Activated T-helper 9 cell treated with anti-CD3 and anti-CD28 coated beads, Interleukin-2, amount 50 U/mL, for 16 hours (primary cell): ENCODE measurements around the gene RNFT2.
"Not testable (repeated sequence)": the region's sequence is repeated elsewhere in the genome, so short reads cannot be mapped to it uniquely, and the experiment has no call there.

Source experiments
- DNase-seq: peaks from one replicate; pipeline ENCODE4 v3.0.0-alpha.2; 2020; ENCODE audit warnings: low read depth

RNFT2 gene

GRCh38 chr12:116798719-116799118 is 60.6 kb downstream of the RNFT2 start:
- DNase-seq: no peak

GRCh38 chr12:116799955-116800354 is 61.8 kb downstream of the RNFT2 start:
- DNase-seq: no peak

DNA sequence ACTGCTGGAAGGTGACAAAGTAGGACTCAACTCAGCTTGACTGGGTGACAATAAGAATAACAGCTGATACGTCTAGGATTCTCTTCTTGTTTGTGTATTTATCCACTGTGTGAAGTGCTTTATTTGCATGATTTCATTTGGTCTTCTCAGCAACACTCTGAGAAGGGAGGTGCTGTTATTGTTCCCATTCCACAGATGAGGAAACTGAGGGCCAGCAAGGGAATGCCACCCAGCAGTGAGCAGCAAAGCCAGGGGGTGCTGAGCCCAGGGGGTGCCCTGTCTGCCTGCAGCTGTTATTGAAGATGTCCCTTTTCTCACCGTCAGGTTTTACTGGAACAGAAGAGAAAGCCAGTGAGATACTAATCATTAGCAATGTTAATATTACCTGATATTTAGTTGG is 62.8 kb downstream of the RNFT2 start:
- no peak for DNase-seq

- DNase-seq: no peak
Observed at GRCh38 chr12:116802018-116802417, 63.9 kb downstream of the RNFT2 start.

DNA sequence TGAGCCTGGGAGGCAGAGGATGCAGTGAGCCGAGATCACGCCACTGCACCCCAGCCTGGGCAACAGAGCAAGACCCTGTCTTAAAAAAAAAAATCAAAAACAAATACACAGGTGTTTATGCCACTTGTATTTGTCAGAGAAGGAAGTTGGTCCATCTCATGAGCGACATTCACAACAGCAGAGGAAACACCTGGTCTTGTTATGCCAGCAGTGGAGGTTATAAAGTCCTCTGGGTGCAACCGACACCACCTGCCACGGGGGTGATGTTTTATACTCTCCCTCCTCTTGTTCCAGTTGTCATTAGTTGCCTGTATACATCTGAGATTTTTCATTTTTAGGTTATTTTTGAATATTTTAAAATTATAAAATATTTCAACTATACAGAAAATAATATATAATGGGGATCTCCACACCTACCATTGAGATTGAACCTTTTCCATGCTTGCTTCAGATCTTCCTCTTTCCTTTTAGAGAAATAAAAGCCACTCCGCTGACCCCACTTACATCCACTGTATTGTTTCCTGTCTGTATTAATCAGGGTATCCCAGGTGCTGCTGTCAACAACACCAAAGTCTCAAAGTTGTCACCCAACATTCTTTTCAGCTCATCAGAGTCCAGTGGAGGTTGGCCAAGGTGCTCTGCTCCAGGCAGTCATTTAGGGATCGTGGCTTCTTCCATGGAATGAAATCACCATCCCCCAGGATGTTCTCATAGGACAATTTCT is 65.1 kb downstream of the RNFT2 start:
- DNase-seq: no peak

GRCh38 chr12:116804051-116804450 is 65.9 kb downstream of the RNFT2 start:
- DNase-seq: no peak

GRCh38 chr12:116806845-116807440 is 68.8 kb downstream of the RNFT2 start:
- DNase-seq: no peak

DNA sequence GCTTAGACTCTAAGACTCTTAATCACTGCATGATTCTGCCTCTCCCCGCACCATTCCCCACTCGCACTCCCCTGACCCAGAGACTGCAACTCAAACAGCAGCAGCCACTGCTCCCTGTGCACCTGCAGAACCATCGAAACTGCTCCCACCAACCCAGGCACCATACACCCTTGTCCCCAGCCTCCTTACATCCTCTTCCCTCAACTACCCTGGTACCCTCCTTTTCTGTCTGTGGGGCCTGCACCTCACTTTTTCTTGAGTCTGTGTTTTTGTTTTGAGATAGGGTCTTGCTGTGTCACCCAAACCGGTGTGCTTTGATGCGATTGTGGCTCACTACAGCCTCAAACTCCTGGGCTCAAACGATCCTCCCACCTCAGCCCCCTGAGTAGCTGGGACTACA is 69.4 kb downstream of the RNFT2 start:
- no peak for DNase-seq

- DNase-seq: no peak
Observed at GRCh38 chr12:116808113-116809105, 70.3 kb downstream of the RNFT2 start.

DNA sequence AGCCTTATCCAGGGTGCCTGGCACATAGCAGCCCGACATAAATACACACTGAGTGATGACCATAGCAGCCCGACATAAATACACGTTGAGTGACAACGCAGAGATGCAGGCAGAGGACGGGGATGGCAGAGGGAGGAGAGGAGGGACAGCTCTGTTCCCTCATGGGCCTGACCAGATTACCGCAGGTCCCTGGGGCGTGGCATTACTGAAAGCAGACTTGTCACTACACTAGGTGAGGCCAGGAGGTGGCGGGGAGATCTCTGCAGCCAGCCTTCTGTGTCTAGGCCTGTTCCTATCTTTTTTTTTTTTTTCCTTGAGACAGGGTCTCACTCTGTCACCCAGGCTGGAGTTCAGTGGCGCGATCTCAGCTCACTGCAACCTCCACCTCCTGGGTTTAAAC is 74.1 kb downstream of the RNFT2 start:
- no peak for DNase-seq

DNA sequence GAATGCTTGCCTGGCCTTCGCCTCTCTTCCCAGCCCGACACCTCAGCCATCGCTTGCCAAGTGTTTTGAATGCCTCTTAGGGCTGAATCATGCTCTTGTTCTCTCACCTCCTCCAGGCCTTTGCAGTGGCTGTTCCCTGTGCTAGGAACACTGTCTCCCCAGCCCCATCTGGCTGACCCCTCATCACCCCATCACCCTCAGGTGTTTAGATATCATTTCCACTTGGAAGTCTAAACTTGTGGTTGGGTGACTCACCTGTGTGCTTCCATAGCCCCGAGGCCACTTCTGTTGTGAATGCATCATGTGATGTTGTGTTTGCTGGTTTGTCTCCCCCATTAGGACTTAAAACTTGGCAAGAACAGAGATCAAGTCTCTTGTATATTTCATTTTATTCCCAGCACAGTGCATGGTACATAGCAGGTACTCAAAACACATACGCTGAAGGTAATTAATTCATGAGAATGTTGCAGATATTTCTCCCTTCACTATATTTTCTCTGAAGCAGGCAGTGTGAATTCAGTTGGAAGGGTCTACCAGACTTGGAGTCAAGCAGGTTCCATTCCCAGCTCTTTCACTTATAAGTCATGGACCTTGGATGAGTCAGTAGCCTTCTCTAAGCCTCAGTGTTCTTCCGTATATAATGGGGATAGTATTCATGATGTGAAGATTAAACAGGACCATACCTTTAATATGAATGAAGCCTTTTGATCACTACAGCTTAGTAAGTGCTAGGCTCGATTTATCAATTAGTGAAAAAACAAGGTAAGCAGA is 75.3 kb downstream of the RNFT2 start:
- no peak for DNase-seq

- not testable (repeated sequence) for DNase-seq
Observed at GRCh38 chr12:116814766-116815165, 76.7 kb downstream of the RNFT2 start.

- no peak for DNase-seq
Observed at GRCh38 chr12:116818341-116818856, 80.3 kb downstream of the RNFT2 start.

DNA sequence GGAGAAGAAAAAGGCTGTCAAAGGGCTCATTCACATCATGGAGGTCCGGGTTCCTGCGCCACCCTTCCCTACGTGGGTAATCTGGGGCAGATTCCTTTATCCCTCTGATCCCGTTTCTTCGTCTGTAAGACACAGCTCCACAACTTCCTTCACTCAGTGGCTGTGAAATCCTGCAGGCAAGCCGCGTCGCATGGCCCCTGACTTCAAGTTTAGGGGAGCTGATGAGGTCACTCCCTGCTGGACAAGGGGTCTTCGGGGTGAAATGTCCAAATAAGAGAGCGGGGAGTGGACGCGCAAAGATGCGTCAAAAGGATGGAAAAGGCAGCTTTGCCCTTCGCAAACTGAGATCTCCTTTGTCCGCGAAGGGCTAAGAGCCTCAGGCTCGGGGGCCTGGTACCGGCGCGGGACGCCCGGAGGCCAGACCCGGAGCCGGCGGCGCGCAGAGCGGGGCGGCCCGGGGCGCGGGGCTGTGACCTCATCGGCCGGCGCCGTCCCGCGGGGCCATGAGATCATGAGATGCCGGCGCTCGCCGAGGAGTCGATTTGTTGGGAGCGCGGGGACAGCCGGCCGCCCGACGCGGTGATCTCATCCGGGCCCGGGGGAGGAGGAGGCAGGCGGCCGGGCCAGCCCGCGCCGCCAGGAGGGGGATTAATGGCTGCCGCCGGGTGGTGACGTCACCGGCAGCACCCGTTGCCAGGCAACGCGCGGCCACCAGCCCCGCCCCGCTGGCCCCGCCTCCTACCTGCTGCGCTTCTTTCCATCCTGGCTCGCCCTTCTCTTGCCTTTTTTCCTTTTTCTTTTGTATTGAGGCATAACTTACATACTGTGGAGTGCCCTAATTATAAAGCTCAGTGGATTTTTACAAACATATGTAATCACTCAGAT is 81.1 kb downstream of the RNFT2 start:
- peak; percentile 86 for DNase-seq

GRCh38 chr12:116820064-116820656 is 82.0 kb downstream of the RNFT2 start:
- DNase-seq: no peak

DNA sequence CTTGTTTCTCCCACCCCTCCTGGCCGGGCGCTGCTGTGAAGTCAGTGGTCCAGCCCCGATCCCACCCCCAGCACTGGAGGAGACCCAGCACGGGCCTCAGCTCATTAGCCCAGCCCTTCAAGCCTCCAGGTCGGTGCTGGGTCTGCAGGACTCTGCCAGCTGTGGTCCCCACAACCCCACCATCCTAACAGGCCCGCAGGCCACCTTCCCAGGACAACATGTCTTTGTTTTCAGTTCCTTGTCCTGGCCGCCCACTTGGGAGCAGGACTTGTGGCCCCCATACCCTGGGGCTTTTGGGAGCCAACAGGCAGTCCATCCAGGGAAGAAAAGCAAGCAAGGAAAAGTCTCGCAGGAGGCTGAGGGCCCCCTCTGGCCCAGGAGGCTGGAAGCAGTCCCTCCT is 83.2 kb downstream of the RNFT2 start:
- no peak for DNase-seq

DNA sequence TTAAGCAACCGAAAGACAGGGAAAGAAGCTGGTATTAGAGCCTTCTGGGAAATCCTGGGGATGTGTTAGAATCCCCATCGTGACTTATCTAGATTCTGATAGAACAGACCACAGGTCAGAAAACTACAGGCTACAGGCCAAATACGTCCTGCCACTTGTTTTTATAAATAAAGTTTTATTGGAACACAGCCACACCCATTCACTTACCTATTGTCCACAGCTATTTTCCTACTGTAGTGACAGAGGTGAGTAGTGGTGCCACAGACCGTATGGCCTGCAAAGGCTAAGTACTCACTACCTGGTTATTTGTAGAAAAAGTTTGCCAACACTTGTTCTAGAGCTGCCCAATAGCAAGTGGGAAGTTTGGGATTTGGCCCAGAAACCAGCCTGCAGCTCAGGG is 89.3 kb downstream of the RNFT2 start:
- no peak for DNase-seq

- DNase-seq: no peak
Observed at GRCh38 chr12:116832353-116832752, 94.2 kb downstream of the RNFT2 start.

- DNase-seq: no peak
Observed at GRCh38 chr12:116833474-116833873, 95.4 kb downstream of the RNFT2 start.

- DNase-seq: no peak
Observed at GRCh38 chr12:116835484-116835883, 97.4 kb downstream of the RNFT2 start.
